ENCODE results near the gene ASPN. TPM values are rescaled to one million over a fixed set of nuclear protein-coding genes. Genes with fewer than 3 reads are reported as not detected.

Gene ASPN
- total RNA-seq, 1 donor, result 1.1 TPM

- Histone ChIP-seq H4K20me1 (ENCODE audit: insufficient read depth, low read length) (no peaks in the 10 kb centered on the region), H3K4me2 (ENCODE audit: insufficient read depth, low read length) (peak overlapping the region; percentile 3), H3K27me3 (ENCODE audit: insufficient read depth, low read length) (no peaks in the 10 kb centered on the region), H3K4me3 (ENCODE audit: insufficient read depth, low read length) (no peak overlapping the region), H3K27ac (ENCODE audit: low read depth, low read length) (no peak overlapping the region), H2AFZ (ENCODE audit: low read length) (peak overlapping the region; percentile 77), H3K79me2 (ENCODE audit: insufficient read depth, low read length) (no peaks in the 10 kb centered on the region), H3K4me1 (ENCODE audit: insufficient read depth, low read length) (peaks cover 21% of the 10 kb centered on the region), H3K36me3 (ENCODE audit: insufficient read depth, low read length) (no peaks in the 10 kb centered on the region), H3K9me3 (ENCODE audit: low read depth, low read length) (no peaks in the 10 kb centered on the region)
- no peak for DNase-seq (ENCODE audit: insufficient read length, low spot score, missing footprints)
- no peak for TF ChIP-seq CTCF (IDR thresholded peaks at IDR 0.05; ENCODE audit: extremely low read depth, low read depth, low read length)
Observed at GRCh38 chr9:92480986-92481633, 1.2 kb downstream of the ASPN start.

GRCh38 chr9:92480291-92480771, 2.0 kb downstream of the ASPN start:
- Histone ChIP-seq H4K20me1 (ENCODE audit: insufficient read depth, low read length) (no peaks in the 10 kb centered on the region), H3K4me3 (ENCODE audit: insufficient read depth, low read length) (no peak overlapping the region), H3K4me1 (ENCODE audit: insufficient read depth, low read length) (peaks cover 21% of the 10 kb centered on the region), H3K27ac (ENCODE audit: low read depth, low read length) (no peak overlapping the region), H3K9me3 (ENCODE audit: low read depth, low read length) (no peaks in the 10 kb centered on the region), H3K36me3 (ENCODE audit: insufficient read depth, low read length) (no peaks in the 10 kb centered on the region), H3K79me2 (ENCODE audit: insufficient read depth, low read length) (no peaks in the 10 kb centered on the region), H3K4me2 (ENCODE audit: insufficient read depth, low read length) (peak overlapping the region; percentile 19), H3K27me3 (ENCODE audit: insufficient read depth, low read length) (no peaks in the 10 kb centered on the region), H2AFZ (ENCODE audit: low read length) (peak overlapping the region; percentile 77)
- TF ChIP-seq CTCF (IDR thresholded peaks at IDR 0.05; ENCODE audit: extremely low read depth, low read depth, low read length), result no peak
- peak; percentile 49 for DNase-seq (ENCODE audit: insufficient read length, low spot score, missing footprints)

- Histone ChIP-seq H3K79me2 (ENCODE audit: insufficient read depth, low read length) (no peaks in the 10 kb centered on the region), H3K27ac (ENCODE audit: low read depth, low read length) (no peak overlapping the region), H3K4me3 (ENCODE audit: insufficient read depth, low read length) (no peak overlapping the region), H3K27me3 (ENCODE audit: insufficient read depth, low read length) (no peaks in the 10 kb centered on the region), H3K9me3 (ENCODE audit: low read depth, low read length) (no peaks in the 10 kb centered on the region), H3K36me3 (ENCODE audit: insufficient read depth, low read length) (no peaks in the 10 kb centered on the region), H3K4me1 (ENCODE audit: insufficient read depth, low read length) (peaks cover 21% of the 10 kb centered on the region), H3K4me2 (ENCODE audit: insufficient read depth, low read length) (no peak overlapping the region), H2AFZ (ENCODE audit: low read length) (no peak overlapping the region), H4K20me1 (ENCODE audit: insufficient read depth, low read length) (no peaks in the 10 kb centered on the region)
- no peak for TF ChIP-seq CTCF (IDR thresholded peaks at IDR 0.05; ENCODE audit: extremely low read depth, low read depth, low read length)
- DNase-seq (ENCODE audit: insufficient read length, low spot score, missing footprints), result no peak
Observed at GRCh38 chr9:92479346-92479745, 3.0 kb downstream of the ASPN start.

DNA sequence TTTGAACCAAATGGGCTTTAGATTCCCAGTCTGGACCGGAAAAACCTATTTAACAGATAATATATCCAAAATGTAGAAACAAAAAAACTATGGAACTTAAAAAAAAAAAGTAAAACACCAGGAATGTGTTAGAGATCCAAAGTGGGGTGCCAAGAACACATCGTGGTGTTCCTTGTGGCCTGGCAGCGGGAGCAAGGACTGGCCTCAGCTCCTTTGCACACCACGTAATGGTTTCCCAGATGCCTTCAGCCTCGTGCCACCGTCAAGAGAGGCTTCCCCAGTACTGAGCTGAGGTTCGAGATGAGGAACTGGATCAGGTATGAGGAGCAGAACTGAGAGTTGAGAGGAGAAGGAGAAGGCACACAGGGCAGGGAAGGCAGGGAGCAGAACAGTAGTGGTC, 3.5 kb downstream of the ASPN start:
- Histone ChIP-seq H3K27ac (ENCODE audit: low read depth, low read length) (no peak overlapping the region), H3K36me3 (ENCODE audit: insufficient read depth, low read length) (no peaks in the 10 kb centered on the region), H3K9me3 (ENCODE audit: low read depth, low read length) (no peaks in the 10 kb centered on the region), H3K79me2 (ENCODE audit: insufficient read depth, low read length) (no peaks in the 10 kb centered on the region), H4K20me1 (ENCODE audit: insufficient read depth, low read length) (no peaks in the 10 kb centered on the region), H3K4me1 (ENCODE audit: insufficient read depth, low read length) (peaks cover 16% of the 10 kb centered on the region), H2AFZ (ENCODE audit: low read length) (peak overlapping the region; percentile 80), H3K4me2 (ENCODE audit: insufficient read depth, low read length) (no peak overlapping the region), H3K27me3 (ENCODE audit: insufficient read depth, low read length) (no peaks in the 10 kb centered on the region), H3K4me3 (ENCODE audit: insufficient read depth, low read length) (no peak overlapping the region)
- DNase-seq (ENCODE audit: insufficient read length, low spot score, missing footprints), result no peak
- TF ChIP-seq CTCF (IDR thresholded peaks at IDR 0.05; ENCODE audit: extremely low read depth, low read depth, low read length), result no peak
